Measurements from ENCODE around the gene MTMR6. TPM values are rescaled to one million over a fixed set of nuclear protein-coding genes. Genes with fewer than 3 reads are reported as not detected.

Gene MTMR6
- total and polyA plus RNA-seq, 3 experiments from 2014 or later = 15.0 to 16.9 (median 15.9) TPM

DNA sequence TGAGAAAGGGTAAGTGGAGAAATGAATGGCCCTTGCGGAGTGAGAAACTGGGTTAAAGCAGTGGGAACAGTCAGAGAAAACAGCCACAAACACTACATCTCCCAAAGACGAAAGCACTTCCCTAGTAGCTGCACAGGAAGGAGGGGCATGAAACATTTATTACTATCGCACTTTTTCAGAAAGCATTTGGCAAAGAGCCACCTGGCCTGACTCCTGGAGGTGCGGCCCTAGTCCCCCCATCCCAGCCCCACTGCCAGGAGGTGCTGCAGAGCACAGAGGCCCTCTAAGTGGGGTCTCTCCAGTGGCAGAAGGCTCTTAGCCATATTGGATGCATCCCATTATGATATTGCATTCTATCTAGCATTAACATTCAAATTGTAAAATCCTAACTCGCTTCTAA, 55.8 kb downstream of the MTMR6 start:
- H3K27ac Mint-ChIP-seq = no peak overlapping the region
- H3K4me1 Mint-ChIP-seq = peaks cover 0 to 7% (median 5%) of the 10 kb centered on the region in 3 donors
- Histone ChIP-seq H3K4me3 (ENCODE audit: low read length) (no peak overlapping the region), H3K27ac (ENCODE audit: low read depth, low read length) (no peak overlapping the region), H3K4me1 (ENCODE audit: insufficient read depth, low read length) (no peaks in the 10 kb centered on the region), H3K36me3 (ENCODE audit: insufficient read depth, low read length) (no peaks in the 10 kb centered on the region), H3K9me3 (ENCODE audit: low read length) (no peaks in the 10 kb centered on the region), H3K27me3 (ENCODE audit: insufficient read depth, low read length, poor library complexity, severe bottlenecking) (no peaks in the 10 kb centered on the region)
- H3K9me3 Mint-ChIP-seq = no peaks in the 10 kb centered on the region
- no peak for DNase-seq
- no peak overlapping the region for H3K4me3 Mint-ChIP-seq
- ChIA-PET CTCF (no interaction called here), POLR2A (no interaction called here)
- H3K27me3 Mint-ChIP-seq = peaks cover 0 to 20% of the 10 kb centered on the region in 2 donors
- peaks cover 0 to 10% (median 0%) of the 10 kb centered on the region in 3 donors for H3K36me3 Mint-ChIP-seq

DNA sequence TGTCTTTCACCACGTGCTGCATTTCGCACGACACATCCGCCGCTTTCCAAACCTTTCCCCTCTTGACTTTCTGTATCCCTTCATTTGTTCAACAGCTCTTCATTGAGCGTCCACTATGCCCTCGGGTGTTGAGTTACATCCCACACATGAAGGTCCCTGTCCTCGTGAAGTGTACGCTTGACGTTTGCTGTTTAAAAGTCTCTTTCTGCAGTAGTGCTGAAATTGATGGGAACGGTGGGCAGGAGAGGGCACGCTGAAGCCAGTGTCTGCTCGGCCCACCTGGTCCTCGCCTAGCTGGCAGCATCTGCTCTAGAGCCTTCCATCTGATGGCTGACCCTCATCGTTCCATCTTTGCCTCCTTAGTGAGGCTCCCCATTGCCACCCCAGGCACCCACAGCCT, 59.6 kb downstream of the MTMR6 start:
- Mint-ChIP-seq H3K4me1 (no peaks in the 10 kb centered on the region), H3K27me3 (peaks cover 5 to 26% of the 10 kb centered on the region in 2 donors), H3K9me3 (no peaks in the 10 kb centered on the region), H3K27ac (no peak overlapping the region), H3K4me3 (no peak overlapping the region), H3K36me3 (peaks cover 0 to 10% (median 7%) of the 10 kb centered on the region in 3 donors)
- no peak overlapping the region for H3K4me3 ChIP-seq (ENCODE audit: low read length)
- DNase-seq = no peak
- no peaks in the 10 kb centered on the region for H3K27me3 ChIP-seq (ENCODE audit: insufficient read depth, low read length, poor library complexity, severe bottlenecking)
- no peaks in the 10 kb centered on the region for H3K36me3 ChIP-seq (ENCODE audit: insufficient read depth, low read length)
- no peaks in the 10 kb centered on the region for H3K9me3 ChIP-seq (ENCODE audit: low read length)
- CTCF ChIA-PET = no interaction called here
- POLR2A ChIA-PET = no interaction called here
- no peak overlapping the region for H3K27ac ChIP-seq (ENCODE audit: low read depth, low read length)
- H3K4me1 ChIP-seq (ENCODE audit: insufficient read depth, low read length) = no peaks in the 10 kb centered on the region

DNA sequence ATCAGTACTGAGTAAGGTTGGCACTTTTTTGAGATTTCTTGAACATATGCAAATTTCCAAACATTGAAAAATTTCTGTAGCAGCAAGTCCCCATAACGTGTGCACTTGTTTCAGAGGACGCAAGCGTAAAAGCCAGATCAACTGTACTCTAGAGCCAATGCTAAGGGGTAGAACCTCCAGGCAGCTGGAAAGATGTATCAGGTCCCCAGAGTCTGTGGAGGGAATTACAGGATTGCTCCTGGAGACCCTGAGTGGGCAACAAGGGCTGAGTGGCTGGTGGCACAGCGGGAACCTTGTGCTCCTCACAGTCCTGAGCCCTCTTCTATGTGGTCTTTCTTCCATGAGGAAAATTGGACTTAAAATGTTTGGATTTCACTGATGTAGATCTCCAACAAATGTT, 61.3 kb downstream of the MTMR6 start:
- H3K27me3 Mint-ChIP-seq = peaks cover 6 to 32% of the 10 kb centered on the region in 2 donors
- Histone ChIP-seq H3K4me3 (ENCODE audit: low read length) (no peak overlapping the region), H3K27ac (ENCODE audit: low read depth, low read length) (no peak overlapping the region), H3K27me3 (ENCODE audit: insufficient read depth, low read length, poor library complexity, severe bottlenecking) (no peaks in the 10 kb centered on the region), H3K36me3 (ENCODE audit: insufficient read depth, low read length) (no peaks in the 10 kb centered on the region), H3K4me1 (ENCODE audit: insufficient read depth, low read length) (no peaks in the 10 kb centered on the region), H3K9me3 (ENCODE audit: low read length) (no peaks in the 10 kb centered on the region)
- POLR2A ChIA-PET = no interaction called here
- CTCF ChIA-PET = no interaction called here
- no peak overlapping the region for H3K4me3 Mint-ChIP-seq
- no peak overlapping the region for H3K27ac Mint-ChIP-seq
- peaks cover 0 to 12% (median 9%) of the 10 kb centered on the region in 3 donors for H3K36me3 Mint-ChIP-seq
- H3K9me3 Mint-ChIP-seq = no peaks in the 10 kb centered on the region
- no peak for DNase-seq
- H3K4me1 Mint-ChIP-seq = no peaks in the 10 kb centered on the region

DNA sequence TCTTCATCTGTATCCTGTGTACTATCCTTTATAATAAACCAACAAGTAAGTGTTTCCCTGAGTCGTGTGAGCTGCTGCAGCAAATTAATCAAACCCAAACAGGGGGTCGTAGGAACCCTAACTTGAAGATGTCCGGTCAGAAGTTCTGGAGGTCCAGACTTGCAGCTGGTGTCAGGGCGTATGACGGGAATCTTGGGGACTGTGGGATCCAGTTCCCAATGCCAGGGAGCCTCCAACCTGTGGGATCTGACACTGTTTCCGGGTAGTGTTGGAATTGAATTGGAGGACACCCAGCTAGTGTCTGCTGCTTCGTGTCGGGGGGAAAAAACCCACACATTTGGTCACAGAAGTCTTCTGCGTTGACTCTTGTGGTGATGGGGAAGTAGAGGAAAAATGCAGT, 63.1 kb downstream of the MTMR6 start:
- CTCF ChIA-PET = interaction anchor here (1.2 kb wide), 1 partner anchor 152 kb away, joined by 4 read pairs; no protein-coding TSS in a partner anchor
- no peak for DNase-seq
- H3K27me3 Mint-ChIP-seq = peaks cover 8 to 35% of the 10 kb centered on the region in 2 donors
- no peaks in the 10 kb centered on the region for H3K9me3 Mint-ChIP-seq
- no peaks in the 10 kb centered on the region for H3K9me3 ChIP-seq (ENCODE audit: low read length)
- H3K36me3 Mint-ChIP-seq = peaks cover 0 to 12% (median 9%) of the 10 kb centered on the region in 3 donors
- no peaks in the 10 kb centered on the region for H3K4me1 ChIP-seq (ENCODE audit: insufficient read depth, low read length)
- H3K4me3 Mint-ChIP-seq = no peak overlapping the region
- no peak overlapping the region for H3K27ac ChIP-seq (ENCODE audit: low read depth, low read length)
- H3K27ac Mint-ChIP-seq = no peak overlapping the region
- peaks cover 0 to 4% (median 0%) of the 10 kb centered on the region in 3 donors for H3K4me1 Mint-ChIP-seq
- POLR2A ChIA-PET = no interaction called here
- no peaks in the 10 kb centered on the region for H3K27me3 ChIP-seq (ENCODE audit: insufficient read depth, low read length, poor library complexity, severe bottlenecking)
- no peak overlapping the region for H3K4me3 ChIP-seq (ENCODE audit: low read length)
- H3K36me3 ChIP-seq (ENCODE audit: insufficient read depth, low read length) = no peaks in the 10 kb centered on the region

- H3K27me3 Mint-ChIP-seq = peaks cover 8 to 27% of the 10 kb centered on the region in 2 donors
- ChIA-PET POLR2A (no interaction called here), CTCF (no interaction called here)
- H3K4me3 Mint-ChIP-seq = no peak overlapping the region
- no peak overlapping the region for H3K27ac Mint-ChIP-seq
- DNase-seq = no peak
- H3K4me1 ChIP-seq (ENCODE audit: insufficient read depth, low read length) = no peaks in the 10 kb centered on the region
- H3K9me3 ChIP-seq (ENCODE audit: low read length) = no peaks in the 10 kb centered on the region
- H3K27me3 ChIP-seq (ENCODE audit: insufficient read depth, low read length, poor library complexity, severe bottlenecking) = no peaks in the 10 kb centered on the region
- no peaks in the 10 kb centered on the region for H3K36me3 ChIP-seq (ENCODE audit: insufficient read depth, low read length)
- H3K27ac ChIP-seq (ENCODE audit: low read depth, low read length) = no peak overlapping the region
- H3K4me1 Mint-ChIP-seq = peaks cover 0 to 4% (median 0%) of the 10 kb centered on the region in 3 donors
- H3K9me3 Mint-ChIP-seq = no peaks in the 10 kb centered on the region
- no peak overlapping the region for H3K4me3 ChIP-seq (ENCODE audit: low read length)
- peaks cover 0 to 9% (median 8%) of the 10 kb centered on the region in 3 donors for H3K36me3 Mint-ChIP-seq
Measured at GRCh38 chr13:25222740-25223139, 64.5 kb downstream of the MTMR6 start.

- Mint-ChIP-seq H3K27me3 (peaks cover 6 to 21% of the 10 kb centered on the region in 2 donors), H3K27ac (no peak overlapping the region), H3K36me3 (peaks cover 0 to 5% (median 3%) of the 10 kb centered on the region in 3 donors), H3K4me1 (peaks cover 0 to 4% (median 0%) of the 10 kb centered on the region in 3 donors), H3K9me3 (no peaks in the 10 kb centered on the region), H3K4me3 (no peak overlapping the region)
- H3K27me3 ChIP-seq (ENCODE audit: insufficient read depth, low read length, poor library complexity, severe bottlenecking) = no peaks in the 10 kb centered on the region
- DNase-seq = no peak
- no peak overlapping the region for H3K27ac ChIP-seq (ENCODE audit: low read depth, low read length)
- no peaks in the 10 kb centered on the region for H3K9me3 ChIP-seq (ENCODE audit: low read length)
- POLR2A ChIA-PET = no interaction called here
- no peaks in the 10 kb centered on the region for H3K36me3 ChIP-seq (ENCODE audit: insufficient read depth, low read length)
- CTCF ChIA-PET = no interaction called here
- no peak overlapping the region for H3K4me3 ChIP-seq (ENCODE audit: low read length)
- H3K4me1 ChIP-seq (ENCODE audit: insufficient read depth, low read length) = no peaks in the 10 kb centered on the region
Measured at GRCh38 chr13:25218019-25218418, 69.3 kb downstream of the MTMR6 start.

DNA sequence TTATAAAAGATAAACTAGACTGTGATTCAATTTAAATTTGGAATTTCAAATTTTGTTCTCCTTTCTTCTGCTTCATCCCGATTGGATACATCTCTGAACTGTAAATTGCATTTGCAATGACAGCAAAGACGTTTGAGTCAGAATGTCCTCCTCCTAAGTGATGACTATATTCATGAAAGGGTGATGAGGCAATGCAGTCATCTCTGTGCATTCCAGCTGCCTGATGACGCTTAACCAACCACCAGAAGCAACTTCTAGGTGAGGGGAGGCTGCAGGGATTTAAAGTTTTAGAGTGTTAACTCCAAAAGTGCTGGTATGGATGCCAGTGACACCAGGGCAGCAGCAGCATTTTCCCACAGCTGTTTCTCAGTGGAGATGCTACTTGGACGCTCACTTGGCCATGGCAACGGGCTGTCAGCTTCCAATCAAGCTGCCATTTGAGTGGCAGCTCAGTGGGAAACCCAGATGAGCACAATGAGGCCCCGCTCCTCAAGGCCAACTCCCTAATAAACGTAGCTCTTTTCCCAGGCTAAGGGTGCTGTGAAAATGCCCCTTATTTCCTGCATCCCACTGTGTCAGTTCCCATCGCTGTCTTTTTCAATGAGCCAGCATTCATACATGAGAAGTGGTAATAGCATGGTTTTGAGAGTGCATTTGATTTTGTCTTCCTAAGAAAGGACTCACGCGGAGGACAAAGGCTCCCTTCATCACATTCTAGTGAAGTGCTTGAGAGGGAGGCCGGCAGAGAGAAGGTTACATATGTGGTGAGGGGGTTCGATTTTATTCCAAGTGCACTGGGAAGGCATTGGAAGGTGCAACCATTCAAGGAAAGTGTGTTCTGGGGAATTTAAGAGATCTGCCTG, 70.0 kb downstream of the MTMR6 start:
- ChIA-PET CTCF (no interaction called here), POLR2A (no interaction called here)
- Histone ChIP-seq H3K36me3 (ENCODE audit: insufficient read depth, low read length) (no peaks in the 10 kb centered on the region), H3K4me1 (ENCODE audit: insufficient read depth, low read length) (no peaks in the 10 kb centered on the region), H3K4me3 (ENCODE audit: low read length) (no peak overlapping the region), H3K27me3 (ENCODE audit: insufficient read depth, low read length, poor library complexity, severe bottlenecking) (no peaks in the 10 kb centered on the region), H3K9me3 (ENCODE audit: low read length) (no peaks in the 10 kb centered on the region), H3K27ac (ENCODE audit: low read depth, low read length) (no peak overlapping the region)
- Mint-ChIP-seq H3K9me3 (no peaks in the 10 kb centered on the region), H3K4me3 (no peak overlapping the region), H3K4me1 (peaks cover 0 to 4% (median 0%) of the 10 kb centered on the region in 3 donors), H3K27ac (no peak overlapping the region), H3K36me3 (no peaks in the 10 kb centered on the region), H3K27me3 (peaks cover 1 to 16% of the 10 kb centered on the region in 2 donors)
- DNase-seq = no peak

- POLR2A ChIA-PET = interaction anchor here (0.7 kb wide), 1 partner anchor 1716 kb away, joined by 5 read pairs; no protein-coding TSS in a partner anchor
- Histone ChIP-seq H3K4me3 (ENCODE audit: low read length) (no peak overlapping the region), H3K36me3 (ENCODE audit: insufficient read depth, low read length) (no peaks in the 10 kb centered on the region), H3K4me1 (ENCODE audit: insufficient read depth, low read length) (no peaks in the 10 kb centered on the region), H3K9me3 (ENCODE audit: low read length) (no peaks in the 10 kb centered on the region), H3K27ac (ENCODE audit: low read depth, low read length) (no peak overlapping the region), H3K27me3 (ENCODE audit: insufficient read depth, low read length, poor library complexity, severe bottlenecking) (no peaks in the 10 kb centered on the region)
- H3K9me3 Mint-ChIP-seq = no peaks in the 10 kb centered on the region
- H3K27me3 Mint-ChIP-seq = peaks cover 0 to 6% of the 10 kb centered on the region in 2 donors
- CTCF ChIA-PET = no interaction called here
- H3K36me3 Mint-ChIP-seq = no peaks in the 10 kb centered on the region
- DNase-seq = no peak
- H3K27ac Mint-ChIP-seq = no peak overlapping the region
- peaks cover 0 to 4% (median 0%) of the 10 kb centered on the region in 3 donors for H3K4me1 Mint-ChIP-seq
- no peak overlapping the region for H3K4me3 Mint-ChIP-seq
Measured at GRCh38 chr13:25215253-25215575, 72.1 kb downstream of the MTMR6 start.

All from CD8-positive, alpha-beta memory T cell (primary cell).